DND-41 (cell line): ENCODE measurements around the gene MYEF2.

Source experiments
- ATAC-seq: fragments of 200-7000 bp; cut with Tn5 transposase; 3 replicates; pipeline ENCODE4 v1.9.1; 2021; ENCODE audit warnings: low read depth; ENCODE audit not compliant: insufficient read depth
- DNase-seq: peaks from one replicate; pipeline ENCODE4 v3.0.0-alpha.2; 2020
- H2AFZ ChIP-seq: 2 replicates; pipeline ENCODE4 v1.6.0; 2012; ENCODE audit warnings: low read depth, low read length
- H3K27ac ChIP-seq: 2 replicates; pipeline ENCODE4 v1.5.1; 2012; ENCODE audit warnings: low read length, inconsistent platforms
- H3K27me3 ChIP-seq: fragments of 200-600 bp; sonication (generic); 2 replicates; pipeline ENCODE4 v1.6.0; 2012; ENCODE audit warnings: low read length, mild to moderate bottlenecking, inconsistent platforms; ENCODE audit not compliant: insufficient read depth, poor library complexity
- H3K36me3 ChIP-seq: 2 replicates; pipeline ENCODE4 v1.5.1; 2012; ENCODE audit warnings: low read length, inconsistent platforms; ENCODE audit not compliant: insufficient read depth
- H3K4me1 ChIP-seq: 2 replicates; pipeline ENCODE4 v1.5.1; 2012; ENCODE audit warnings: mild to moderate bottlenecking, low read length; ENCODE audit not compliant: insufficient read depth
- H3K4me2 ChIP-seq: 2 replicates; pipeline ENCODE4 v1.6.0; 2012; ENCODE audit warnings: mild to moderate bottlenecking, moderate library complexity, low read length, inconsistent platforms; ENCODE audit not compliant: insufficient read depth
- H3K4me3 ChIP-seq, 2 experiments: fragments of 200-600 bp in 1 of 2; shearing (Covaris generic) in 1 of 2; 2 replicates each; pipeline ENCODE4 v1.5.1; 2012 to 2016; ENCODE audit warnings: inconsistent platforms in 2 of 2, low read length in 2 of 2, mild to moderate bottlenecking in 2 of 2, low read depth in 1 of 2, moderate library complexity in 1 of 2
- H3K79me2 ChIP-seq: 2 replicates; pipeline ENCODE4 v1.6.0; 2012; ENCODE audit warnings: low read length, inconsistent platforms; ENCODE audit not compliant: insufficient read depth
- H3K9ac ChIP-seq: 2 replicates; pipeline ENCODE4 v1.6.0; 2012; ENCODE audit warnings: low read depth, mild to moderate bottlenecking, inconsistent platforms, low read length, moderate library complexity
- H3K9me3 ChIP-seq: 2 replicates; pipeline ENCODE4 v1.5.1; 2012; ENCODE audit warnings: low read length, moderate library complexity, mild to moderate bottlenecking, inconsistent platforms; ENCODE audit not compliant: insufficient read depth, severe bottlenecking
- H4K20me1 ChIP-seq: 2 replicates; pipeline ENCODE4 v1.6.0; 2012; ENCODE audit warnings: low read length; ENCODE audit not compliant: insufficient read depth
- EZH2 ChIP-seq: IDR thresholded peaks from 3 replicates; pipeline ENCODE4 v1.6.1; 2012; ENCODE audit warnings: borderline replicate concordance, low read depth, mild to moderate bottlenecking, moderate library complexity, low read length, inconsistent platforms; ENCODE audit not compliant: severe bottlenecking
- TF ChIP-seq, protein P1 (sequence below): IDR thresholded peaks from 2 replicates; pipeline ENCODE4 v1.5.1; 2012; ENCODE audit warnings: borderline replicate concordance, low read length, moderate library complexity, mild to moderate bottlenecking; ENCODE audit not compliant: poor library complexity, severe bottlenecking; ENCODE audit errors: extremely low read depth

The MYEF2 gene

DNA sequence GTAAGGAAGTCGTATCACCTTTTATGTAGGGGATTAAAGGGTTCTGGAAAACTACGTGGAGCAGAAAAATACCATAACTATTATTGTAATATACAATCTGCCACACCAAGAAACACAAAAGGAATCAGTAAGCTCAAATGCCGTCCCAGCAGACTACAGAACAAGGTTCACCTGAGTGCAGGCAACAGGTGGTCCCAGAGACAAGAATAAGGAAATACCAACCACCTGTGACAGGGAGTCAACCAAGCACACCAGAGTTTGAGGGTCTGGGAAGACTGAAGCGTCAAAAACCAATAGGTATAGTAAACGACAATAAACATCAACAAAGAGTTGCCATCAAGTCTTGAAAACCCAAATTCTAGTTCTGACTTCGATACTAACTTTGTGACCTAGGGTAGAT lies 45.2 kb downstream of the MYEF2 start:
- TF ChIP-seq, protein P1, sequence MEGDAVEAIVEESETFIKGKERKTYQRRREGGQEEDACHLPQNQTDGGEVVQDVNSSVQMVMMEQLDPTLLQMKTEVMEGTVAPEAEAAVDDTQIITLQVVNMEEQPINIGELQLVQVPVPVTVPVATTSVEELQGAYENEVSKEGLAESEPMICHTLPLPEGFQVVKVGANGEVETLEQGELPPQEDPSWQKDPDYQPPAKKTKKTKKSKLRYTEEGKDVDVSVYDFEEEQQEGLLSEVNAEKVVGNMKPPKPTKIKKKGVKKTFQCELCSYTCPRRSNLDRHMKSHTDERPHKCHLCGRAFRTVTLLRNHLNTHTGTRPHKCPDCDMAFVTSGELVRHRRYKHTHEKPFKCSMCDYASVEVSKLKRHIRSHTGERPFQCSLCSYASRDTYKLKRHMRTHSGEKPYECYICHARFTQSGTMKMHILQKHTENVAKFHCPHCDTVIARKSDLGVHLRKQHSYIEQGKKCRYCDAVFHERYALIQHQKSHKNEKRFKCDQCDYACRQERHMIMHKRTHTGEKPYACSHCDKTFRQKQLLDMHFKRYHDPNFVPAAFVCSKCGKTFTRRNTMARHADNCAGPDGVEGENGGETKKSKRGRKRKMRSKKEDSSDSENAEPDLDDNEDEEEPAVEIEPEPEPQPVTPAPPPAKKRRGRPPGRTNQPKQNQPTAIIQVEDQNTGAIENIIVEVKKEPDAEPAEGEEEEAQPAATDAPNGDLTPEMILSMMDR, result no peak
- TF ChIP-seq EZH2, result no peak
- Histone ChIP-seq H3K9ac (no peak overlapping the region), H3K36me3 (no peaks in the 10 kb centered on the region), H3K9me3 (no peaks in the 10 kb centered on the region), H3K4me1 (no peaks in the 10 kb centered on the region), H3K4me3 (no peak overlapping the region), H3K79me2 (no peaks in the 10 kb centered on the region), H4K20me1 (no peaks in the 10 kb centered on the region), H3K27me3 (no peaks in the 10 kb centered on the region), H2AFZ (no peak overlapping the region), H3K27ac (no peak overlapping the region), H3K4me2 (no peak overlapping the region)
- DNase-seq (no peak), ATAC-seq (no peak)

- Histone ChIP-seq H3K4me3 (no peak overlapping the region), H3K9ac (no peak overlapping the region), H3K9me3 (no peaks in the 10 kb centered on the region), H3K27ac (no peak overlapping the region), H3K4me1 (no peaks in the 10 kb centered on the region), H2AFZ (no peak overlapping the region), H3K4me2 (no peak overlapping the region), H3K79me2 (no peaks in the 10 kb centered on the region), H3K27me3 (no peaks in the 10 kb centered on the region), H4K20me1 (no peaks in the 10 kb centered on the region), H3K36me3 (no peaks in the 10 kb centered on the region)
- no peak for DNase-seq
- no peak for TF ChIP-seq EZH2
- TF ChIP-seq, protein P1, result no peak
- no peak for ATAC-seq
Measured at GRCh38 chr15:48131324-48131723, 46.8 kb downstream of the MYEF2 start.

GRCh38 chr15:48126667-48127355 lies 51.3 kb downstream of the MYEF2 start:
- DNase-seq, result no peak
- Histone ChIP-seq H3K4me1 (no peaks in the 10 kb centered on the region), H3K9me3 (no peaks in the 10 kb centered on the region), H3K9ac (no peak overlapping the region), H4K20me1 (no peaks in the 10 kb centered on the region), H3K4me2 (no peak overlapping the region), H2AFZ (no peak overlapping the region), H3K79me2 (no peaks in the 10 kb centered on the region), H3K4me3 (no peak overlapping the region), H3K36me3 (no peaks in the 10 kb centered on the region), H3K27me3 (no peaks in the 10 kb centered on the region), H3K27ac (no peak overlapping the region)
- TF ChIP-seq, protein P1, result no peak
- no peak for TF ChIP-seq EZH2
- ATAC-seq, result no peak

DNA sequence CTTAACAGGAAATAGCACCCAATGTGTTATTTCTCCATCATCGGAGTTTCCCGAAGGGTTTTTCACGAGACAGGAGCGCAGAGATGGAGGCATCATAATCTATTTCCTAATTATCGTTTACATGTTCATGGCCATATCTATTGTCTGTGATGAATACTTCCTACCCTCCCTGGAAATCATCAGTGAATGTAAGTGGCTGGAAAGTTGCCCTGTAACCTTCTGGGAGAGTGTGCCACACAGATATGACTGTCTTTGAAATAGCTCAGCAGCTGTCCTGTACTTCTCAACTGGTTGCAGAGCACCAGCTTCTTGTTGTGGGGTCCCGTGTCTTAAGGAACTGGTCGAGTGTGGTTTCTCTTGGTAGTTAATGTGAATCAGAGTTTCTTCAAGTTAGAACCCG lies 56.2 kb downstream of the MYEF2 start:
- DNase-seq, result no peak
- H2AFZ ChIP-seq, result no peak overlapping the region
- TF ChIP-seq, protein P1, result no peak
- TF ChIP-seq EZH2, result no peak
- no peak for ATAC-seq
- no peak overlapping the region for H3K4me3 ChIP-seq
- H3K9ac ChIP-seq, result no peak overlapping the region
- no peaks in the 10 kb centered on the region for H3K9me3 ChIP-seq
- H3K27ac ChIP-seq, result no peak overlapping the region
- H3K4me2 ChIP-seq, result no peak overlapping the region
- H3K79me2 ChIP-seq, result no peaks in the 10 kb centered on the region
- no peaks in the 10 kb centered on the region for H3K4me1 ChIP-seq
- no peaks in the 10 kb centered on the region for H3K27me3 ChIP-seq
- no peaks in the 10 kb centered on the region for H3K36me3 ChIP-seq
- no peaks in the 10 kb centered on the region for H4K20me1 ChIP-seq
